ENCODE data around the gene ZEB1.

The ZEB1 gene

GRCh38 chr10:31318854-31319601 is at the start of gene ZEB1:
Gene ZEB1 (plus strand): TSS chr10:31319216. CDS start chr10:31319235, 19 bp downstream.
- peak; percentile 78 to 89 for DNase-seq (ENCODE audit: low read depth in 2 of 2)

DNA sequence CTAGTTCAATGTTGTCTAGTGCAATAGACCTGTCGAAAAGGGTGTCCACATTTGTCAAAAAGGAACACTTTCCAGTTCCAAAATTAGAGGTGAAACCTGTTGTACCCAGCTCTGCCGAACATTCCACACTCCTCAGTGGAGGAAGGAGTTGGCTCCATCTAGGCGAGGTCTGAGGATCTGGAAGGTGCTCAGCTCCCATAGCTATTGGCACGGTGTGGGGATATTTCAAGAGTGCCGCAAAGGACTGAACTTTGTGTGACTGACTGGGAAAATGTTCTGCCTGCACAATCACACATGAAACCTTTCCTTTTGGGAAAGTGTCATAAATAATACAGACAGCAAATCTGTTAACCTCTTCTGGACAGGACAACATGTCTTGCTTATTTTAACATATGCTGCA is 48.1 kb upstream of the ZEB1 start:
- DNase-seq (ENCODE audit: low read depth in 2 of 2), result no peak

GRCh38 chr10:31272841-31273240 is 46.2 kb upstream of the ZEB1 start:
- DNase-seq (ENCODE audit: low read depth in 2 of 2), result no peak

- DNase-seq (ENCODE audit: low read depth in 2 of 2), result no peak
These were observed 45.2 kb upstream of the ZEB1 start for GRCh38 chr10:31273789-31274188.

- no peak for DNase-seq (ENCODE audit: low read depth in 2 of 2)
These were observed 44.7 kb upstream of the ZEB1 start for GRCh38 chr10:31274310-31274709.

DNA sequence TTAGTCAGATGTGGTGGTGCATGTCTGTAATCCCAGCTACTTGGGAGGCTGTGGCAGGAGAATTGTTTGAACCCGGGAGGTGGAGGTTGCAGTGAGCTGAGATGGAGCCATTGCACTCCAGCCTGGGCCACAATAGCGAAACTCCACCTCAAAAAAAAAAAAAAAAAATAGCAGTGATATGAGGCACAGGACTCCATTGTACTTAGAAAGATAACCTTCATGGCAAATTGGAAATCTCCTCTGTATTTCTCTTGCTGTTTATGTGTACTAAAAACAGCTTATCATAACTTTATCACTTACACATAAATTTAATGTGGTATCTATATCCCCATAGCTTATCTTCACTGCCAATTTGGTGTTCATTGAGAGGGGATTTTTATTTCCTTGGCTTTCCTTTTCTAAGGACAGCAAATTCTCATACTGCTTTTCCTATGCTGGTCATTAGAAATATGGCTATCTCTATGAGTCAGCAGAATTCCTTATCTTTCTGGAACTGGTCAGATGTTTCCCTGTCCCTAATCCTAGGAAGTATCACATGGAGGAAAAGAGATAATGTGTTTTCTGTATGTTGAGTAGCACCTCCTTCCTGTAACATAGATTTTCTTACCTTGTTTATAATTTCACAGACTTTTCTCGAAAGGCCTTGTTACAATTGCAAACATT is 40.6 kb upstream of the ZEB1 start:
- no peak for DNase-seq (ENCODE audit: low read depth in 2 of 2)

DNA sequence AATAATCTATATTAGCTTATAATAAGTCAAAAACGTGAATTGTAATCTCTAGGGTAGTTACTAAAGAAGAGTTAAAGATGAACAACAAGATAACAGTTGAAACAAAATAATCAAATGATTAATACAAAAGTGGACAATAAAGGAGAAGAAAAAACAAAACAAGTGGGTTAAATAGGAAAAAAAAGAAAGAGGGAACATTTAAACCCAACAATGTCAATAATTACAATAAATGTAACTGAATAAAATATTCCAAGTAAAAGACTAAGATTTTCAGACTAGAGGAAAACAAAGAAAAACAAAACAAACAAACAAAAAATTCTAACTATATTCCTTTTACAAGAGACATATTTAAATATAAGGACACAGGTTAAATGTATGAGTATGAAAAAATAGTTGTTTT is 38.0 kb upstream of the ZEB1 start:
- DNase-seq (ENCODE audit: low read depth in 2 of 2), result no peak

DNA sequence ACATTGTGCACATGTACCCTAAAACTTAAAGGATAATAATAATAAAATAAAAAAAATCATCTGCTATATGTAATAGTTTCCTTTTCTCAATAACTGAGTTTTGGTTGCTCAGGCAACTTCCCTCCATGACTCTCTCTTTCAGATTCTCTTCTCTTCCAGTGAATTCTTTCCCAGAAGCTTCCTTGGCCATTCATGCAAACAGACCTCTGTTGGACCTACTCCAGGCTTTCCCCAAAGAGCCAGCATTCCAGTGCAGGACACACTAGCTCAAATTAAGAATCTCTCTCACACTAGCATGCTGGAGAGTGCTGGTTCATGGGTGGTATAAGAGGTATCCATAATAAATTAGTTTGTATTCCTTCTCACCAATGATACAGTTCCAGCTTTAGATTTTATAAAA is 31.0 kb upstream of the ZEB1 start:
- DNase-seq (ENCODE audit: low read depth in 2 of 2), result no peak

DNA sequence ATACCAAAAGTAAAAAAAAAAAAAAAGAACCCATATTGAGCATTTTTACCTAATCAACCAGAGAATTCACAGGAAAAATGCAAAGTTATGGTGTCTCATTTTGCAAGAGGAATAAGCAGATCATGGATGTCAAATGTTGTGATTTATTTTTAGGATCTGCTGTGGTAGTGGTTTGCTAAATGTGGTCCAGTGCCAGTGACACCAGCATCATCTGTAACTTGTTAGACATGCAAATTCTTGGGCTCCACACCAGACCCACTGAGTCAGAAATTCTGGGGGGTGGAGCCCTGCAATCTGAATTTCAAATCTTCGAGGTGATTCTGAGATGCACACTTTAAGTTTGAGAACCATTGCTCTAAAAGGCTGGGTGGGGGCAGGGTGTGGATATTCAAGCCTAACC is 30.1 kb upstream of the ZEB1 start:
- DNase-seq (ENCODE audit: low read depth in 2 of 2), result no peak

- DNase-seq (ENCODE audit: low read depth in 2 of 2), result no peak
These were observed 28.6 kb upstream of the ZEB1 start for GRCh38 chr10:31290386-31290785.

DNA sequence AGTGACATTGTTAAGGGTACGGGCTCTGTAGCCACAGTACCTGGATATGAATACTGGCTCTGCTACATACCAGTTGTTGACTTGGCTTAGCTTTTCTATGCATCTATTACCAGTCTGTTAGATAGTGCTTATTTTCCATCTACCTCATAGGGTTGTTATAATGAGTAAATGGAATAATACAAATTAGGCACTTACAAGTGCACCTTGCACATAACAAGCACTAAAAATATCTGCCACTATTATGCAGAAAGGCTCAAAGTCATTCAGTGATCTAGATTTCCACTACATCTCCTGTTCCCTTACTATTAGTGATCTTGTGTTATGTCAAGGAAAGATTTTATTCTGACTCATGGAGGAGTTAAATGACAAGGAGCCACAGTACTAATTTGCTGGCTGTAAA is 27.9 kb upstream of the ZEB1 start:
- DNase-seq (ENCODE audit: low read depth in 2 of 2), result no peak

GRCh38 chr10:31294558-31294957 is 24.5 kb upstream of the ZEB1 start:
- DNase-seq (ENCODE audit: low read depth in 2 of 2), result no peak

DNA sequence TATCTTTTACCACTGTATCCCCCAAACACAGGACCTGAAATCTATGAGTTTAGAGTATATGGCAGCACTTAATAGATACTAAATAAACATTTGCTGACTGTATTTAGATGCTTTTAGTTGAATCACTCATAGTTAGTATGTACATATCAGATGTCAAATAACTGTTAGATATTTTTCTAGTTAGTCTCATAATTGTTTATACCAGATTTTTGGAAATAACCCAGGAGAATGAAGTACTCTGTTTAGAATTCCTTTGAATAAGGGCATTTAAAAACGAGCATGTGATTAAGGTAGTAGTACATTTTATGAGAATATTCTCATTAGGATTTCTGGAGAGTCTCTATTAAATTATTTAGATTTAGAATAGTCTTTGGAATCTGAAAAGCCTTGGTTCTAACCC is 22.3 kb upstream of the ZEB1 start:
- no peak for DNase-seq (ENCODE audit: low read depth in 2 of 2)

- DNase-seq (ENCODE audit: low read depth in 2 of 2), result no peak
These were observed 19.9 kb upstream of the ZEB1 start for GRCh38 chr10:31299119-31299518.

- DNase-seq (ENCODE audit: low read depth in 2 of 2), result no peak
These were observed 15.8 kb upstream of the ZEB1 start for GRCh38 chr10:31303212-31303611.

- DNase-seq (ENCODE audit: low read depth in 2 of 2), result no peak
These were observed 14.6 kb upstream of the ZEB1 start for GRCh38 chr10:31304291-31304970.

DNA sequence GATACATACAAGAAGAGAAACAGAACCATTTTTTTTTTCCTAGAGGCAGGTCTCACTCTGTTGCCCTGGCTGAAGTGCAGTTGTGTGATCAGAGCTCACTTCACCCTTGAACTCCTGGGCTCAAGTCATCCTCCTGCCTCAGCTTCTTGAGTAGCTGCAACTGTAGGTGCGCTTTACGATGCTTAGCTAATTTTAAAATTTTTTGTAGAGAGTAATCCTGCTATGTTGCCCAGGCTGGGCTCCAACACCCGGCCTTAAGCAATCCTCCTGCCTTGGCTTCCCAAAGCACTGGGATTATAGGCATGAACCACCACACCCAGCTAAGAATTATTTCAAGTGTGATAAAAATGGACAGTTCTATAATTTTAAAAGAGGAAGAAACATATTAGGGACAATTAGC is 5.6 kb upstream of the ZEB1 start:
- no peak for DNase-seq (ENCODE audit: low read depth in 2 of 2)

- no peak for DNase-seq (ENCODE audit: low read depth in 2 of 2)
These were observed 4.5 kb upstream of the ZEB1 start for GRCh38 chr10:31314256-31315150.

DNA sequence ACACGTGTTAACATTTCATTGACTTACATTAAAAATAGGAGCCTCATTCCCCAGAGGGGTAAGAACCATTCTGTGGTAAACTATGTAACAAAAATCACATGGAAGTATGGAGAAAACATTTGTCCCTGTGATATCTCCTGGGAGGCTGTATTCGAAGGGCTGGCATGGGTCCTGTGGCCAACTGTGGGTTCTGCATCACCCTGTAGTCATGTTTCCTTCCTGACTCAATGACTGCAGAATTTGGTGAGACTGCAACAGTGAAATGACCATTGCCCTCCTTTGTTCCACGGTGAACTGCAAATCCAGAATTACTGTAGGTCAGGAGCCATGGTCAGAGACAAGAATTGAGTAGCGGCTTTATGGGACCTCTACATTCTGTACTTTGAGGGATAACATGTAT is 3.6 kb upstream of the ZEB1 start:
- DNase-seq (ENCODE audit: low read depth in 2 of 2), result no peak

GRCh38 chr10:31317171-31317570 is 1.8 kb upstream of the ZEB1 start:
- DNase-seq (ENCODE audit: low read depth in 2 of 2), result no peak

- DNase-seq (ENCODE audit: low read depth in 2 of 2), result peak; percentile 67 to 70
These were observed 1.2 kb upstream of the ZEB1 start for GRCh38 chr10:31317652-31318381.

All from stimulated activated CD4-positive, alpha-beta T cell treated with anti-CD3 and anti-CD28 coated beads, Interleukin-1b, Interleukin-23, amount 100 ng/mL, for 4 hours (primary cell).